GM12878 (cell line): ENCODE measurements around the gene SLAMF8. TPM values are rescaled to one million over a fixed set of nuclear protein-coding genes. Genes with fewer than 3 reads are reported as not detected.

Experiments used
- ATAC-seq: fragments of 200-7000 bp; cut with Tn5 transposase; 3 replicates; pipeline ENCODE4 v1.9.1; 2020; ENCODE audit warnings: mild to moderate bottlenecking, moderate library complexity
- BruUV-seq: library from RNA; stranded (reverse); fragments of 400-500 nt; replicated peaks from 2 replicates; lab custom pipeline; 2021; lab: Mats Ljungman, UMichigan
- CTCF ChIA-PET: fragments of 300-600 bp; sonication (Branson Sonifier 250); formaldehyde crosslinking; extraction: SDS; loops from one replicate; lab custom pipeline; 2021; ENCODE audit warnings: inconsistent platforms; lab: Yijun Ruan, JAX
- POLR2A ChIA-PET: fragments of 350-600 bp; formaldehyde crosslinking; extraction: SDS; loops from one replicate; lab custom pipeline; 2021; ENCODE audit warnings: inconsistent platforms; lab: Charles Lee
- RAD21 ChIA-PET: fragments of 300-600 bp; sonication (Branson Sonifier 250); formaldehyde crosslinking; loops from one replicate; lab custom pipeline; 2023; ENCODE audit warnings: antibody characterized with exemption; ENCODE audit not compliant: unreplicated experiment; lab: Charles Lee
- SMC1A ChIA-PET: fragments of 300-600 bp; sonication (Branson Sonifier 250); formaldehyde crosslinking; loops from one replicate; lab custom pipeline; 2023; ENCODE audit not compliant: unreplicated experiment, uncharacterized antibody; lab: Charles Lee
- DNase-seq: peaks from one replicate; pipeline ENCODE4 v3.0.0-alpha.2; 2011; ENCODE audit warnings: low read depth, low spot score
- FAIRE-seq: peaks from 3 replicates; lab custom pipeline; 2011; peaks lifted over from hg19 to GRCh38; lab: Jason Lieb, UNC
- H2AFZ ChIP-seq: 2 replicates; pipeline ENCODE4 v1.6.0; 2011; ENCODE audit warnings: low read depth, low read length, control low read depth; ENCODE audit not compliant: control insufficient read depth
- H3K27ac ChIP-seq: 2 replicates; pipeline ENCODE4 v1.5.1; 2011; ENCODE audit warnings: control low read depth; ENCODE audit not compliant: control insufficient read depth, insufficient read depth
- H3K27me3 ChIP-seq, 2 experiments: replicated peaks in 1 of 2; 2 replicates each; pipeline versions ENCODE4 v1.6.0 to v1.6.1; 2011; ENCODE audit warnings: low read length in 1 of 2; ENCODE audit not compliant: control insufficient read depth in 2 of 2, insufficient read depth in 2 of 2
- H3K36me3 ChIP-seq, 2 experiments: 2 replicates each; pipeline ENCODE4 v1.5.1; 2011; ENCODE audit warnings: low read length in 1 of 2; ENCODE audit not compliant: control insufficient read depth in 2 of 2, insufficient read depth in 2 of 2
- H3K4me1 ChIP-seq: 2 replicates; pipeline ENCODE4 v1.6.1; 2011; ENCODE audit warnings: mild to moderate bottlenecking, low read length, moderate library complexity, mixed read lengths; ENCODE audit not compliant: control insufficient read depth, insufficient read depth
- H3K4me2 ChIP-seq: 2 replicates; pipeline ENCODE4 v1.6.0; 2011; ENCODE audit warnings: control low read depth; ENCODE audit not compliant: control insufficient read depth, insufficient read depth
- H3K4me3 ChIP-seq: fragments of 200-600 bp; sonication (generic); 2 replicates; pipeline ENCODE4 v1.5.1; 2016
- H3K79me2 ChIP-seq: 2 replicates; pipeline ENCODE4 v1.6.0; 2011; ENCODE audit warnings: low read length; ENCODE audit not compliant: control insufficient read depth, insufficient read depth
- H3K9ac ChIP-seq: 2 replicates; pipeline ENCODE4 v1.8.0; 2011; ENCODE audit warnings: low read length, control low read depth, mixed read lengths; ENCODE audit not compliant: control insufficient read depth, insufficient read depth
- H3K9me3 ChIP-seq: replicated peaks from 3 replicates; pipeline ENCODE4 v1.5.1; 2011; ENCODE audit warnings: mild to moderate bottlenecking, low read length; ENCODE audit not compliant: control insufficient read depth, insufficient read depth
- H4K20me1 ChIP-seq: 2 replicates; pipeline ENCODE4 v1.6.0; 2011; ENCODE audit not compliant: control insufficient read depth, insufficient read depth
- CBFB ChIP-seq: IDR thresholded peaks from 2 replicates; pipeline ENCODE4 v1.6.1; 2016; ENCODE audit warnings: antibody characterized with exemption, low read depth
- CTCF ChIP-seq, 3 experiments: IDR thresholded peaks in 2 of 3; conservative IDR thresholded peaks in 1 of 3; 2 replicates each; pipeline ENCODE4 v1.5.1; 2011; ENCODE audit warnings: low read depth in 3 of 3, low read length in 3 of 3, mild to moderate bottlenecking in 3 of 3, control low read depth in 2 of 3, moderate library complexity in 2 of 3, inconsistent platforms in 1 of 3, mixed read lengths in 1 of 3; ENCODE audit not compliant: control insufficient read depth in 2 of 3, insufficient read depth in 1 of 3; ENCODE audit errors: extremely low read depth in 1 of 3
- ETV6 ChIP-seq, 2 experiments: fragments of 450-650 bp in 1 of 2; IDR thresholded peaks in 1 of 2; conservative IDR thresholded peaks in 1 of 2; 2 replicates each; pipeline ENCODE4 v1.6.1; 2014; ENCODE audit warnings: antibody characterized with exemption in 1 of 2, borderline replicate concordance in 1 of 2, low read depth in 1 of 2, mild to moderate bottlenecking in 1 of 2, moderate library complexity in 1 of 2
- NFIC ChIP-seq: IDR thresholded peaks from 2 replicates; pipeline ENCODE4 v1.6.1; 2012; ENCODE audit warnings: low read depth, mild to moderate bottlenecking, inconsistent platforms, low read length, moderate library complexity
- RELA ChIP-seq: fragments of 450-650 bp; IDR thresholded peaks from 2 replicates; pipeline ENCODE4 v1.8.0; 2014; ENCODE audit warnings: borderline replicate concordance; ENCODE audit not compliant: partially characterized antibody
- SP1 ChIP-seq: IDR thresholded peaks from one replicate; pipeline ENCODE4 v1.6.1; 2011; ENCODE audit warnings: low read depth, low read length
- SUPT20H ChIP-seq: IDR thresholded peaks from 2 replicates; pipeline ENCODE4 v1.6.1; 2011; ENCODE audit warnings: low read depth, mild to moderate bottlenecking, low read length, moderate library complexity, borderline replicate concordance; ENCODE audit not compliant: control insufficient read depth
- ZBTB11 ChIP-seq: fragments of 450-650 bp; formaldehyde crosslinking; IDR thresholded peaks from 2 replicates; pipeline ENCODE4 v1.5.0; 2022; ENCODE audit warnings: mild to moderate bottlenecking, missing genetic modification characterization
- ZNF24 ChIP-seq: fragments of 450-650 bp; IDR thresholded peaks from 2 replicates; pipeline ENCODE4 v1.6.1; 2017; ENCODE audit warnings: antibody characterized with exemption, mild to moderate bottlenecking
- WGBS: methylation state at CpG from one replicate; pipeline ENCODE4 v1.1.6; 2016; ENCODE audit warnings: low lambda C conversion rate; ENCODE audit not compliant: insufficient replicate concordance, insufficient coverage; ENCODE audit errors: missing lambda C conversion rate; 5-methylcytosine and 5-hydroxymethylcytosine counted together
- in situ Hi-C: fragments of 300-500 bp; cut with MboI; formaldehyde crosslinking; loops from 9 replicates; pipeline ENCODE4 v1.14.3; 2018; ENCODE audit warnings: mixed read lengths
- intact Hi-C: fragments of 100-400 bp; cut with micrococcal nuclease; formaldehyde crosslinking; loops from one replicate; pipeline ENCODE4 v1.14.2; 2022; ENCODE audit not compliant: unreplicated experiment
- polyA plus RNA-seq, 11 experiments: library from polyadenylated mRNA; depleted of rRNA in 4 of 11; unstranded in 6 of 11; stranded (reverse) in 5 of 11; fragments of >200 nt; fragmentation: Nextera tagmentation in 4 of 11; fragmentation: Illumina TruSeq in 1 of 11; extraction: Ambion mirVana in 4 of 11; extraction: Trizol in 1 of 11; gene quantifications; 1 replicate in 1 of 11; 2 replicates in 10 of 11; pipeline versions ENCODE4 v1.2.1 to v1.2.3, GENCODE V29; 2011 to 2016; ENCODE audit warnings: inconsistent platforms in 2 of 11, missing spikeins in 2 of 11, low read depth in 1 of 11
- total RNA-seq, 4 experiments: library from RNA; depleted of rRNA in 3 of 4; stranded (reverse); fragments of >200 nt in 3 of 4; fragmentation: Illumina TruSeq in 1 of 4; extraction: Trizol in 1 of 4; gene quantifications; 2 replicates each; pipeline versions ENCODE4 v1.2.1 to v1.2.3, GENCODE V29; 2013 to 2021

Gene SLAMF8
- total and polyA plus RNA-seq, 10 of the 15 experiments (the other 5 are each of a cell fraction or from before 2014, with no cell fraction given): 0.04 to 0.69 (median 0.10) TPM; not detected in 3

- TF ChIP-seq ETV6 (conservative IDR thresholded peaks at IDR 0.05 in 1 of 2, IDR thresholded peaks at IDR 0.05 in 1 of 2; ENCODE audit: borderline replicate concordance in 1 of 2, low read depth in 1 of 2): no peak
- TF ChIP-seq, all 136 proteins: peak for 0
Observed at GRCh38 chr1:159882527-159882862, 55.8 kb downstream of the SLAMF8 start (continued).

- FAIRE-seq: no peak
- H2AFZ ChIP-seq: no peak overlapping the region
- H3K4me1 ChIP-seq: peaks cover 4% of the 10 kb centered on the region; the same call in 1 of the 2 replicates
- no peaks in the 10 kb centered on the region for H3K27me3 ChIP-seq
- DNase-seq: no peak
- H4K20me1 ChIP-seq: no peaks in the 10 kb centered on the region
- no peak overlapping the region for H3K27ac ChIP-seq
- intact Hi-C loops: no loop called here
- WGBS: 52% methylated on average over 4 of the region's 4 CpGs
- in situ Hi-C loops: no loop called here
- SMC1A ChIA-PET: no interaction called here
- TF ChIP-seq CTCF (IDR thresholded peaks at IDR 0.05 in 2 of 3, conservative IDR thresholded peaks at IDR 0.05 in 1 of 3; ENCODE audit: control insufficient read depth in 2 of 3, extremely low read depth in 1 of 3, insufficient read depth in 1 of 3, low read depth in 3 of 3, low read length in 3 of 3) (no peak), NFIC (no peak), RELA (no peak), CBFB (no peak), SUPT20H (no peak), ZBTB11 (no peak), SP1 (no peak), ZNF24 (peak; percentile 86)
- H3K4me2 ChIP-seq: no peak overlapping the region
- POLR2A ChIA-PET: no interaction called here
- CTCF ChIA-PET: no interaction called here
- ATAC-seq: no peak
- H3K79me2 ChIP-seq: no peaks in the 10 kb centered on the region
- H3K9ac ChIP-seq: no peak overlapping the region
- RAD21 ChIA-PET: interaction anchor here (1.2 kb wide), 1 partner anchor 125 kb away, joined by 4 read pairs; no protein-coding TSS in a partner anchor
- no peaks in the 10 kb centered on the region for H3K36me3 ChIP-seq
- no peak overlapping the region for H3K4me3 ChIP-seq
- BruUV-seq: no TSS peak
- no peaks in the 10 kb centered on the region for H3K9me3 ChIP-seq
Observed at GRCh38 chr1:159883134-159883533, 56.5 kb downstream of the SLAMF8 start.
